Measurements from ENCODE around the gene CADM1. TPM values are rescaled to one million over a fixed set of nuclear protein-coding genes. Genes with fewer than 3 reads are reported as not detected.

Gene CADM1
- total and polyA plus RNA-seq, 9 of the 15 experiments (the other 6 are each of a cell fraction or from before 2014, with no cell fraction given) = 0.42 TPM; not detected in 8

DNA sequence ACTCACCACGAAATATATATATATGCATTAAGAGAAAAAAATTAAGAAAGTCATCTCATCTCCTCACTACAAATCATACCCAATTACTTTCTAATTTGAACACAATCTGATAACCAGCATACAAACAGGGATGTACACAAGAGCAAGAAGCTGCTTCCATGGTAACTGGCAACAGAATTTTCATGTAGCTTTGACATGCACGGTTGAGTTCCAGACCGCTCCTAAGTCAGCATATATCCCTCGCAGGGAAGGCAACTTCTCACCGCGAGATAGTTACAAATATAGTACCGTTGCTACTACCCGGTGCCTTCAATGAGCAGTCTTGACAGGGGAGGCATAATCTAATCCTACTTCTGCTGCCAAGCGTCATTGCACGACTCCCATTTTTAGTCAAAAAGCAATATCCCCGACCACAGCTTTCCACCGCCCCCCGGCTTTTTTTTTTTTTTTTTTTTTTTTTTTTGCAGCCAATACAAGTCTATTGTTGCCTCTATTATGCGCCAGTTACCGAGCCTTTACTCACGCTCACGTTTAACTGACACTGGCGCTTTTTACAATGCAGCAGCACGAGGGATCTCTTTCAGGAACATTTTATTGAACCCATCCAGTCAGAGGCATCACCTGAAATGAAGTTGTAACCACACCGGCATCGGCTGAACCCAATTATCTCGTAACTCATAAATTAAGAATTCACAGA is 2.2 kb downstream of the CADM1 start:
- no TSS peak for BruUV-seq (replicated peaks)
- Histone ChIP-seq H3K36me3 (ENCODE audit: control insufficient read depth, insufficient read depth, low read length) (no peaks in the 10 kb centered on the region), H3K9ac (ENCODE audit: insufficient read depth in 1 of 2, low read depth in 2 of 2, low read length in 2 of 2) (no peak overlapping the region), H3K9me3 (replicated peaks; ENCODE audit: control insufficient read depth, insufficient read depth, low read depth, low read length) (no peaks in the 10 kb centered on the region), H3K4me3 (no peak overlapping the region), H3K4me2 (ENCODE audit: insufficient read depth, low read length) (no peak overlapping the region), H3K27ac (ENCODE audit: extremely low read depth, low read depth, low read length) (no peak overlapping the region), H3K79me2 (ENCODE audit: control insufficient read depth, insufficient read depth, low read length) (no peaks in the 10 kb centered on the region), H3K27me3 (ENCODE audit: control insufficient read depth in 2 of 2, insufficient read depth in 2 of 2, low read length in 2 of 2) (peaks cover 0 to 5% of the 10 kb centered on the region in 2 experiments; a peak in 1 of 5 replicates), H2AFZ (ENCODE audit: low read depth, low read length) (no peak overlapping the region), H3K4me1 (replicated peaks in 1 of 2; ENCODE audit: control insufficient read depth in 2 of 2, insufficient read depth in 2 of 2, low read length in 2 of 2) (peaks cover 0 to 9% of the 10 kb centered on the region in 2 experiments; a peak in 2 of 5 replicates), H4K20me1 (replicated peaks; ENCODE audit: control insufficient read depth, insufficient read depth, low read length) (no peaks in the 10 kb centered on the region; the same call in 1 of the 2 replicates), H3K9me1 (ENCODE audit: control insufficient read depth, insufficient read depth, low read length) (no peaks in the 10 kb centered on the region)
- TF ChIP-seq CEBPG (CRISPR knock-in tag; IDR thresholded peaks at IDR 0.05) = no peak
- no peak for TF ChIP-seq CEBPG (tag; conservative IDR thresholded peaks at IDR 0.05 in 1 of 2, IDR thresholded peaks at IDR 0.05 in 1 of 2)
- TF ChIP-seq FOS (IDR thresholded peaks at IDR 0.05; ENCODE audit: extremely low read depth, insufficient read length) = no peak
- no peak for TF ChIP-seq SMARCA4 (IDR thresholded peaks at IDR 0.05)
- POLR2A ChIA-PET = no interaction called here
- intact Hi-C loops (cut with micrococcal nuclease) = no loop called here
- DNase-seq (ENCODE audit: extremely low read depth in 1 of 4, low spot score in 3 of 4) (no peak), FAIRE-seq (no peak), ATAC-seq (no peak)
- 5% methylated on average over 22 of the region's 22 CpGs for WGBS (ENCODE audit: insufficient coverage, low coverage, missing lambda C conversion rate)
- CTCF ChIA-PET (ENCODE audit: low intra/inter-chr PET ratio) = no interaction called here
- in situ Hi-C loops (cut with MboI) = no loop called here

- FAIRE-seq (no peak), DNase-seq (ENCODE audit: extremely low read depth in 1 of 4, low spot score in 3 of 4) (no peak), ATAC-seq (no peak)
- POLR2A ChIA-PET = no interaction called here
- CTCF ChIA-PET (ENCODE audit: low intra/inter-chr PET ratio) = no interaction called here
- WGBS (ENCODE audit: insufficient coverage, low coverage, missing lambda C conversion rate) = 2% methylated on average over 8 of the region's 8 CpGs
- no peaks in the 10 kb centered on the region for H3K36me3 ChIP-seq (ENCODE audit: control insufficient read depth, insufficient read depth, low read length)
- BruUV-seq (replicated peaks) = no TSS peak
- H3K27me3 ChIP-seq (ENCODE audit: control insufficient read depth in 2 of 2, insufficient read depth in 2 of 2, low read length in 2 of 2) = peaks cover 0 to 5% of the 10 kb centered on the region in 2 experiments; a peak in 1 of 5 replicates
- in situ Hi-C loops (cut with MboI) (no loop called here), intact Hi-C loops (cut with micrococcal nuclease) (no loop called here)
- H3K4me1 ChIP-seq (replicated peaks in 1 of 2; ENCODE audit: control insufficient read depth in 2 of 2, insufficient read depth in 2 of 2, low read length in 2 of 2) = peaks cover 0 to 9% of the 10 kb centered on the region in 2 experiments; a peak in 2 of 5 replicates
- H3K79me2 ChIP-seq (ENCODE audit: control insufficient read depth, insufficient read depth, low read length) = no peaks in the 10 kb centered on the region
- no peak overlapping the region for H2AFZ ChIP-seq (ENCODE audit: low read depth, low read length)
- H3K9ac ChIP-seq (ENCODE audit: insufficient read depth in 1 of 2, low read depth in 2 of 2, low read length in 2 of 2) = no peak overlapping the region
- no peak overlapping the region for H3K4me3 ChIP-seq
- no peaks in the 10 kb centered on the region for H3K9me1 ChIP-seq (ENCODE audit: control insufficient read depth, insufficient read depth, low read length)
- H3K4me2 ChIP-seq (ENCODE audit: insufficient read depth, low read length) = no peak overlapping the region
- no peaks in the 10 kb centered on the region for H3K9me3 ChIP-seq (replicated peaks; ENCODE audit: control insufficient read depth, insufficient read depth, low read depth, low read length)
- H4K20me1 ChIP-seq (replicated peaks; ENCODE audit: control insufficient read depth, insufficient read depth, low read length) = no peaks in the 10 kb centered on the region; the same call in 1 of the 2 replicates
- no peak overlapping the region for H3K27ac ChIP-seq (ENCODE audit: extremely low read depth, low read depth, low read length)
- TF ChIP-seq SNRNP70 (optimal IDR thresholded peaks at IDR 0.05; ENCODE audit: low read depth, low read length) (no peak), TARDBP (IDR thresholded peaks at IDR 0.05) (no peak), ZKSCAN1 (IDR thresholded peaks at IDR 0.05; ENCODE audit: low read depth, low read length) (no peak), EP400 (IDR thresholded peaks at IDR 0.05) (no peak), HEY1 (CRISPR knock-in tag; IDR thresholded peaks at IDR 0.05; ENCODE audit: borderline replicate concordance) (no peak), SMC3 (conservative IDR thresholded peaks at IDR 0.05; ENCODE audit: insufficient read depth, low read depth, low read length) (no peak), LCOR (CRISPR knock-in tag; IDR thresholded peaks at IDR 0.05) (no peak), SPI1 (IDR thresholded peaks at IDR 0.05; ENCODE audit: borderline replicate concordance, low read depth, low read length) (no peak)
Observed at GRCh38 chr11:115501502-115501892, 2.7 kb downstream of the CADM1 start.

Measured in K562 (cell line).